OCI-LY1 (cell line): ENCODE results near the gene PRTG.

Experiments used
- CTCF ChIP-seq: fragments of 200-600 bp; sonication (generic), shearing (Covaris generic); IDR thresholded peaks from 2 replicates; pipeline ENCODE4 v1.5.1; 2017; ENCODE audit warnings: mild to moderate bottlenecking, antibody characterized with exemption, low read length, moderate library complexity, mixed read lengths
- EZH2 ChIP-seq: fragments of 200-600 bp; sonication (generic), shearing (Covaris generic); IDR thresholded peaks from 2 replicates; pipeline ENCODE4 v1.8.0; 2017; ENCODE audit warnings: borderline replicate concordance, mixed run types, mild to moderate bottlenecking, antibody characterized with exemption, low read length, moderate library complexity, mixed read lengths

GRCh38 chr15:55606214-55606613, 136.7 kb downstream of the PRTG start:
- TF ChIP-seq CTCF (no peak), EZH2 (no peak)
